Ovary (tissue), 9 donors: Measurements from ENCODE around the gene WDR18. TPM values are rescaled to one million over a fixed set of nuclear protein-coding genes. Genes with fewer than 3 reads are reported as not detected.

Experiments
- DNase-seq, 5 donors: peaks; one replicate each; pipeline ENCODE4 v3.0.0-alpha.2; 2019 to 2020
- H3K27ac ChIP-seq, 2 donors: fragments of 200-600 bp; one replicate each; pipeline versions ENCODE4 v1.5.1 to v1.8.0; 2019 to 2022
- H3K27me3 ChIP-seq: fragments of 200-600 bp; one replicate; pipeline ENCODE4 v1.8.0; 2022
- H3K36me3 ChIP-seq: fragments of 200-600 bp; sonication (generic); one replicate; pipeline ENCODE4 v1.5.1; 2019
- H3K4me1 ChIP-seq: one replicate; pipeline ENCODE4 v1.8.1; 2013; ENCODE audit warnings: mild to moderate bottlenecking, moderate library complexity; ENCODE audit not compliant: insufficient read depth
- H3K4me3 ChIP-seq: fragments of 200-600 bp; sonication (generic); one replicate; pipeline ENCODE4 v1.5.1; 2017
- H3K9me3 ChIP-seq, 2 donors: fragments of 200-600 bp in 1 of 2; sonication (generic) in 1 of 2; one replicate each; pipeline versions ENCODE4 v1.5.1 to v1.8.1; 2013 to 2019; ENCODE audit warnings: mild to moderate bottlenecking in 1 of 2, moderate library complexity in 1 of 2
- EP300 ChIP-seq: sonication (generic); formaldehyde crosslinking; IDR thresholded peaks from one replicate; pipeline ENCODE4 v1.6.1; 2017; ENCODE audit warnings: antibody characterized with exemption
- POLR2A ChIP-seq: fragments of 450-650 bp; IDR thresholded peaks from one replicate; pipeline ENCODE4 v1.6.1; 2017; ENCODE audit warnings: antibody characterized with exemption, mild to moderate bottlenecking, moderate library complexity
- WGBS, 3 donors: extraction: QIAGEN DNeasy Blood & Tissue Kit in 1 of 3; methylation state at CpG; one replicate each; pipeline versions ENCODE4 v1.1.5 to v1.1.7; 2013 to 2017; 5-methylcytosine and 5-hydroxymethylcytosine counted together
- intact Hi-C, 4 donors: fragments of 100-400 bp; cut with DNase I; formaldehyde crosslinking; loops; one replicate each; pipeline versions ENCODE4 v1.11.0 to v1.15.1; 2022 to 2023
- polyA plus RNA-seq, 2 donors: library from polyadenylated mRNA; stranded (reverse); fragments of 200-250 nt in 1 of 2; fragments of 350-450 nt in 1 of 2; fragmentation: Illumina TruSeq in 1 of 2; extraction: RNeasy Lipid Tissue Mini Kit (QIAGEN cat#74804) in 1 of 2; gene quantifications; one replicate each; pipeline ENCODE4 v1.2.3, GENCODE V29; 2013 to 2014
- total RNA-seq, 7 donors: library from RNA; depleted of rRNA in 2 of 7; stranded (reverse); fragments of >200 nt in 2 of 7; fragmentation: NEBNext Ultra II Directional in 3 of 7; extraction: Animal tissue kit (Norgen Biotek cat#: 25700) in 3 of 7; gene quantifications; one replicate each; pipeline versions ENCODE4 v1.1.0 to v1.2.4, GENCODE V29; 2016 to 2023
- TF ChIP-seq, protein P1 (sequence below), 3 donors: fragments of 450-650 bp in 2 of 3; fragments of 200-600 bp in 1 of 3; IDR thresholded peaks; one replicate each; pipeline versions ENCODE4 v1.5.1 to v1.8.0; 2016 to 2022; ENCODE audit warnings: antibody characterized with exemption in 3 of 3, mild to moderate bottlenecking in 1 of 3
- donor health status: DM: no; HTN: no; CAD: no; lungs with moderate emphysema.
- donor health status: DM: no; HTN: no; CAD: no.
- donor health status: Bipolar disorder and iron deficiency.
- donor health status: DM: yes; HTN: yes; CAD: no.
- donor health status: DM: no; HTN: no; CAD: no.
- donor health status: DM: yes; HTN: yes; CAD: no.

The WDR18 gene
- total and polyA plus RNA-seq, 9 donors = 3.5 to 45.6 (median 24.5) TPM

DNA sequence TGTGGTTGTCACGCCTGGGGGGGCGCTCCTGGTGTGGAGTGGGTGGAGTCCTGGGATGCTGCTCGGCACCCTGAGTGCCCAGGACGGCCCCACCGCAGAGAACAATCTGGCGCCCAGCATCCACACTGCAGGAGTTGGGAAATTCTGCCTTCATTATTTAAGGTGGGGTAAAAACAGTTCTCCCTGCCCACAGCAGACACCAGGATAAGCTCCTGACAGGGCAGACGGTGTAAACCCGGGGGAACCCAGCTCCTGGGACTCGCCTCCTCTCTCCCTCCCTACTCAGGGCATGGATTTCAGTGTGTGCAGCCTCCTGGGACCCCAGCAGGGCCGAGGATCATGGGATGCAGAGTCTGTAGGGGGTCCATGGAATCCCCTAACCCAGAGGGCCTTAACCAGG lies 7.7 kb upstream of the WDR18 start:
- intact Hi-C loops = no loop called here
- no peaks in the 10 kb centered on the region for H3K27me3 ChIP-seq

DNA sequence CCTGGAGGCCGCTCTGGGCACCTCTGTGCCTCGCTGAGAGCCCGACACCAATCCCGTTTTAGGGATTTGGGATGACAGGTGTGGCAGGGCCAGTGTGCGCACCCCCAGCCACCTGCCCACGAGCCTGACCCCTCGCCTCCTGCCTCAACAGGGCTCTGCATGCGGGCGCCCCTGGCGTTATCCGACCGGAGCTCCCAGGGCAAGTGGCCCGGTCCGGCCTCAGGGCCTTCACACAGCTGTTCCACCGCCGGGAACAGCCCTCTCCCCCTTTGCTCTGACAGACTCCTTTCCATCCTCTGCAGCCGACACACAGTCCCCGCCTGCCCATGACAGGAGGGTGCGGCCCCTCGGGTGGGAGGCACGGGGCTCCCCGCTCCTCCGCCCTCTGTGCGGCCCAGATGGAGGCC lies 7.1 kb upstream of the WDR18 start:
- no peaks in the 10 kb centered on the region for H3K4me1 ChIP-seq
- no peaks in the 10 kb centered on the region for H3K27me3 ChIP-seq
- H3K4me3 ChIP-seq = no peak overlapping the region
- intact Hi-C loops = no loop called here
- TF ChIP-seq EP300 (no peak), POLR2A (no peak)
- TF ChIP-seq, protein P1, sequence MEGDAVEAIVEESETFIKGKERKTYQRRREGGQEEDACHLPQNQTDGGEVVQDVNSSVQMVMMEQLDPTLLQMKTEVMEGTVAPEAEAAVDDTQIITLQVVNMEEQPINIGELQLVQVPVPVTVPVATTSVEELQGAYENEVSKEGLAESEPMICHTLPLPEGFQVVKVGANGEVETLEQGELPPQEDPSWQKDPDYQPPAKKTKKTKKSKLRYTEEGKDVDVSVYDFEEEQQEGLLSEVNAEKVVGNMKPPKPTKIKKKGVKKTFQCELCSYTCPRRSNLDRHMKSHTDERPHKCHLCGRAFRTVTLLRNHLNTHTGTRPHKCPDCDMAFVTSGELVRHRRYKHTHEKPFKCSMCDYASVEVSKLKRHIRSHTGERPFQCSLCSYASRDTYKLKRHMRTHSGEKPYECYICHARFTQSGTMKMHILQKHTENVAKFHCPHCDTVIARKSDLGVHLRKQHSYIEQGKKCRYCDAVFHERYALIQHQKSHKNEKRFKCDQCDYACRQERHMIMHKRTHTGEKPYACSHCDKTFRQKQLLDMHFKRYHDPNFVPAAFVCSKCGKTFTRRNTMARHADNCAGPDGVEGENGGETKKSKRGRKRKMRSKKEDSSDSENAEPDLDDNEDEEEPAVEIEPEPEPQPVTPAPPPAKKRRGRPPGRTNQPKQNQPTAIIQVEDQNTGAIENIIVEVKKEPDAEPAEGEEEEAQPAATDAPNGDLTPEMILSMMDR (IDR thresholded peaks at IDR 0.05) = no peak
- no peaks in the 10 kb centered on the region for H3K36me3 ChIP-seq
- H3K9me3 ChIP-seq = no peaks in the 10 kb centered on the region
- DNase-seq = peak in 1 of 5 donors; percentile 28
- 76 to 85% (median 76%) methylated on average over 20 to 24 of the region's 24 CpGs for WGBS, 3 donors
- no peak overlapping the region for H3K27ac ChIP-seq

More for the DNA sequence above, 7.7 kb upstream of the WDR18 start:
- Histone ChIP-seq H3K4me1 (no peaks in the 10 kb centered on the region), H3K27ac (no peak overlapping the region), H3K36me3 (no peaks in the 10 kb centered on the region), H3K9me3 (no peaks in the 10 kb centered on the region), H3K4me3 (no peak overlapping the region)
- WGBS, 3 donors = 79 to 83% (median 81%) methylated on average over 10 of the region's 10 CpGs
- TF ChIP-seq POLR2A = no peak
- TF ChIP-seq EP300 = no peak
- TF ChIP-seq, protein P1 (IDR thresholded peaks at IDR 0.05) = no peak
- DNase-seq = peak in 1 of 5 donors; percentile 27

DNA sequence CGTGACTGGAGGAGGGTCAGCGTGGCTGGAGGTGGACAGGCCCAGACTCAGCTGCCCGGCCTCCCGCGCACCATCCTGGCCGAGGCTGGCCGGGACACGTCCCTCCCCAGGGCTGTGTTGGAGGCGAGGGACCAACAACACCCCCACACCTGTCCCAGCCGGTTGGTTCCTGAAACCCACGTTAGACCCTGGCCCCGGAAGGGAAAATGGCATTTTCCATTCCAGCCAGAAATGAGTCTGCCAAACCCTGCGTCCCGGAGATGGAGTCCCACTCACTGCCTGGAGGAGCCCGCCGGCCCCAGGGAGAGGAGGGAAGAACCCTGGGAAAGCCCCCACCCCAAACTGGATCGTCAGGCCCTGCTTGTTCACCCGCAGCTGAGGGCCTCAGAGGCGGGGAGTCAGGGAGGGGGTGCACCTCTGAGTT lies 4.8 kb upstream of the WDR18 start:
- no peaks in the 10 kb centered on the region for H3K36me3 ChIP-seq
- no peaks in the 10 kb centered on the region for H3K27me3 ChIP-seq
- no peaks in the 10 kb centered on the region for H3K9me3 ChIP-seq
- peak in 1 of 5 donors; percentile 34 for DNase-seq
- H3K4me3 ChIP-seq = no peak overlapping the region
- H3K4me1 ChIP-seq = peaks cover 1% of the 10 kb centered on the region
- intact Hi-C loops = no loop called here
- 56 to 72% (median 63%) methylated on average over 18 to 19 of the region's 19 CpGs for WGBS, 3 donors
- TF ChIP-seq POLR2A (no peak), EP300 (no peak)
- TF ChIP-seq, protein P1 (IDR thresholded peaks at IDR 0.05) = no peak
- no peak overlapping the region for H3K27ac ChIP-seq

DNA sequence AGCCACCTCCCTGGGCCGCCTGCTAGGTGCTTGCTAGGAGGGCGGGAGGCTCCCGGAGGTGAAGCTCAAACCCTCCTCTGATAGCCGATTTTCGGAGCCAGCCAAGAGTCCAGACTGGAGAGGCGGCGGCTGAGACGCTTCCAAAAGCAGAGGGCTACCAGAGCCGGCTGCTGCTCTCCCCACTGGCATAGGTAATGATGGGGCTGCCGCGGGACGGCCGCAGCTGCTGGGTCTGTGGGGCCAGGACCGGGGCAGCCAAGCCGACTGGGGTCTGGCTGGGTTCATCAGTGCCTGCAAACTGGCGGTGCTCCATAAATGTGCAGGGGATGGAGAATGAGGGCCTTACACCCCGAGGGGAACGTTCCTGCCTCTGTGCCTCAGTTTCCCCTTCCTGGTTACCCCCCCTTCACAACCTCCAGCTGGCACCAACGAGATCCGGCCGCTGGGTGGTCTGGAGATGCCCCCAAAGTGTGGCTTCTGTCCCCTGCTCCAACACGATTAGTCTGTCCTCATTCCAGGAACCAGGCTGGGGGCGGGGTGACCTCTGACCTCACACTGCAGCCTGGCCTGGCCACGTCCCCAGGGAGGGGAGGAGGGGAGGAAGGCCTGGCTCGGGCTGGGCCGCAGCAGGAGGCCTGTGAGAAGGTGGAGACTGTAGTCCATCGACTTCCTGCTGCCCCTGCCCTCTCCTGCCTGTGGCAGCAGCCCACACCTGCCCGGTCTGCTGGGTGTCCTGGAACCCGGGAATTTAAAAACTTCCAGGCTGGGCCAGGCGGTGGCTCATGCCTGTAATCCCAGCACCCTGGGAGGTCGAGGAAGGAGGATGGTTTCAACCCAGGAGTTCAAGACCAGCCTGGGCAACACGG lies 3.8 kb upstream of the WDR18 start:
- Histone ChIP-seq H3K27ac (no peak overlapping the region), H3K9me3 (no peaks in the 10 kb centered on the region), H3K4me1 (peaks cover 1% of the 10 kb centered on the region), H3K27me3 (no peaks in the 10 kb centered on the region), H3K36me3 (no peaks in the 10 kb centered on the region), H3K4me3 (no peak overlapping the region)
- DNase-seq = no peak
- intact Hi-C loops = loop anchor here (2.0 to 10.0 kb wide), 4 partner anchors 58 to 206 kb away; partner anchors contain the start of genes CFD (in 2 of the 4) and ELANE (in 2 of the 4)
- 21 to 25% (median 21%) methylated on average over 28 to 32 of the region's 32 CpGs for WGBS, 3 donors
- TF ChIP-seq, protein P1 (IDR thresholded peaks at IDR 0.05) = no peak
- no peak for TF ChIP-seq EP300
- TF ChIP-seq POLR2A = no peak
